CD4-positive, alpha-beta T cell treated with Interferon alpha-2 for 1 hour (primary cell): ENCODE data around the gene HOXA3.

ENCODE experiments used
- DNase-seq, 2 donors: peaks; one replicate each; pipeline ENCODE4 v3.0.0-alpha.2; 2020 to 2022

Gene HOXA3

DNA sequence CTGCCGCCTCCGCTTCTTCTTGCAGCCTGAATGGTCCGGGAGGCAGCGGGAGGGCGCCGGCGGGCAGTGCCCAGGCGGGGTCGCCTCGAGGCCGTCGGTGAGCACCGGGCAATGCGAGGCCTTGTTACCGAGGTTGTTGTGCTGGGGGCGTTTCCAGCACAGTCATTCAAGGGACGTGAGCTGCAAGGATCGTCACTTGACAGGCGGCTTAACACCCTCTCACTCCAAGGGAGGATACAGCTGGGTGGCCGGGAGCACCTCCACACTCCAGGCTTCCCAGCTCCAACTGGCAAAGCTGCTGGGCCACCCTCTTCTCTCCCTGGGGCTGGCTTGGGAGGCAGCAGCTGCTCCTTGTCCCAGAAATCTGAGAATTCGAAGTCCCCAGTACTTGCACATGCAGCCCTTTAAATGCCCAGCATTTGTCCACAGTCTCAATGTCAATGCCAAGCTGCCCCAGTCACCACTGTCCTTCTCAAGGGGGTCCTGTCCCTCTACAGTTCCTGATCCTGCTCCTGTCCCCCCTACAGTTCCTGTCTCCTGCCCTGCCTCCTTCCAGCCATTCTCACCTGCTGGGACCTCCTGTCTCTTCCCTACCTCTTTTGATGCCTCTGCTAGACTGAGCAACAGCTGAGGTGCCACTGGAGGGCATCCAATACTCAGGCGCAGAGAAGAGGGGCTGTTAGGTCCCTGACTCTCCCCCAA is 37.1 kb upstream of the HOXA3 start:
- DNase-seq, result no peak

DNA sequence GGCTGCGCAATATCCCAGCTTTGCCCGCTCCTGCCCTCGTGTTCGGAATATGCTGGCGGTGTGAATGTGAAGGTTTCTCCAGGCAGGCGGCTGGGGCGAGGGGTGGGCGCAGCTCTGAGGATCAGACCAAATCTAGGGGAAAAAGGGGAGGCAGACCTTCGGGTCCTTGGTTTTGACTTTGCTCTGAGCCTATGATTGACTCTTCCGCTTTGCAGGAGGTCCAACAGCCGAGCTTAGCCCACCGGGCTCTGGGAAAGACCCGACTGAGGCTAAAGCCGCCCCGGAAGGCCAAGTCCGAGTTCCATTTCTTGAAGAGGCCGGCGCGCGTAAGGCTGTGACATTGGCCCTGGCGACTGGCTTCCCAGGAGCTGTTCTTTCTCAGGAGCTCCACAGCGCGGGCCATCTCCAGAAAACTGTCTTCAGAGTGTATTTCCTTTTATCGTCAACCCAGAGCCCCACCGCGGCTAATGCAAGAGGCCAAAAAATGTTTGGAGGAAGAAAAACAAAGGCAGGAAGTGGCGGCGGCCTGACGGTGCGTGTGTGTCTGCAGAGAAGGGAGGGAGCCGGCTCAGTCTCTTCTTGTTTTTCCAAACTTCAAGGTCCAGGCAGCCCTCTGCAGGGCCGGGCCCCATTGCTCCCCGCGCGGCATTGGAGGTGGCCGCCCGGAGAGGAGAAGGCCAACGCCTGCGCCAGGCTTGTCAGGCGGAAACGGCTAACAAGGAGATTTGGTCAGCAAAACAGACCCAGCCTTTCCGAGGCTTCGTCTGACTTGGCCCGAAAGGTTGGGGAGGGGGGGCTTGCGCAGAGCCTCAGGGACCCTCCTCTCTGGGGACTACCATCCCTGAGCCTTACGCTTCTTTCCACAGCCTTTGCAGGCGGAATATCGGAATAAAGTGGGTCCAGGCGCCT is 36.3 kb upstream of the HOXA3 start:
- peak in 1 of 2 donors; percentile 33 for DNase-seq

DNA sequence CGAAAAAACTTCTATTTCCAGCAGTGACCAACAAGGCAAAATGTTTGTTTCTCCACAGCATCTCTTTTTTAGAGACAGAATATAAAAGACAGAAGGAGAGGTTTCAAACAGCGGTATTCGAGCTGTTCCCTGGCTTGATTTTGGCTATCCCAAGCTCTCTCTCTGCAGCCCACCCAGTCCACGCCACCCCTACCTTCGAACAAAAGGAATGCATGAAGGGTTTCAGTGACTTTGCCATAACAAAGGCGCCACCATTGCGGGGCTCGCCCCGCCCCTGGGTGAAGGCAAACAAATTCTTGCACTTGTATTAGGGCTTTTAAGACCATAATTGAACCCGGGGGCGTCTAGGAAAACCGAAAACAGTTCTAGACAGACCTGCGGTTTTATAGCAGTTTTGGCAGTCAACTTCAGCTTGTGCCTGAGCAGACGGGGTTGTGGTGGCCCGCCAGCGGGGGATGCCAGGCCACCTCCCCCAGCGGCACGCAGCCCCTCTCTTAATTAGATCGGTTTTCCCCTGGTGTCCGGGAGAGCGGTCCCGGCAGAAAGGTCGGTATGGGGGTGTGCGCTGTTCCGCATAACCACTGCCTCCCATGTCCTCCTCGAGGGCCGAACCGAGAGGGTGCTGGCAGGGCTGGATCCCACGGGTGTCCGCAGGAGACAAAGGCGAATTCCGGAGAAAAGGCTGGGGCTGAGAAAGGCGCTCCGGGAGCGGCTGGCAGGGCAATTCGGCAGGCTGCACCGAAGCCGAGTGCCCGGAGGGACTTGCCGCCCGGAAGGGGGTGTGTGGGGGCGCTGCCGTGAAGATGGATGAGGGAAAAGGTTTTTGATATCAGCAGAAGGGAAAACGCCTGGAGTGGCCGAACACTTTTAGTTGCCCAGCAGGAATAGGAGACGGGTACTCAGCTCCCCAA is 35.3 kb upstream of the HOXA3 start:
- no peak for DNase-seq

DNA sequence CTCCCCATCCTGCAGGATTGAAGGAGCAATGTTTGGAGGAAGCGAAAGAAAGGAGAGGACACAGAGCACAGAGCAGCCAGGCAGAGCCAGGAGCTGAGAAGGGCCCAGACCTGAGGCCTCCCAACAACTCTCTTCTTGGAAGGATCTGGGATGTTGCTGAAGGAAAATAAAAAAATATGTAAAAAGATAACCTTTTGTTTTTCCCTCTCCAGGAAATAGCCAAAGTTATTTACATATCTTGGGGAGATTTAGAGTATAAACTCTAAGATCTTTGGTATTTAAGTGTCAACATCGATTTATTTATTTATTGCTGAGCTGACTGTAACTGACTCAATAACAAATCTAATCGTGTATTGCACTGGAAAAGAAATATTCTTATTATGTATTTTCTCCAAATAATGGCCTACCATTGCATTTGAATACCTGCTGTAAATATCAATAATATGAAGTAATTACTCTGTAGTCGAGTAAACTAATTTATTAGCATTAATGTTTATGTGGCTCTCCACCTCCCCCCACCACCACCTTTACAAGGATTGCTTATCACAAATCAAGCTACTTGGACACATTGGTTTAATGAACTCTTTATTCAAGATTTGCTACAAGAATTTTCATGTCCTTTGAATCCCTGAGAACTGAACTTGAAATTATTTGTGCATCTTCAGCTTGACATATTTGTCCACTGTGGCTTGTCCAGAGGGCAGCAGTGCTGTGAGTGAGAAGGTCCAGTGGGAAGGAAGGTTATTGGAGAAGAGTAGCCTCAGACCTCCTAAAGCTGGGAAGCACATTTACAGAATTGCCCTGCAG is 34.5 kb upstream of the HOXA3 start:
- DNase-seq, result no peak

DNA sequence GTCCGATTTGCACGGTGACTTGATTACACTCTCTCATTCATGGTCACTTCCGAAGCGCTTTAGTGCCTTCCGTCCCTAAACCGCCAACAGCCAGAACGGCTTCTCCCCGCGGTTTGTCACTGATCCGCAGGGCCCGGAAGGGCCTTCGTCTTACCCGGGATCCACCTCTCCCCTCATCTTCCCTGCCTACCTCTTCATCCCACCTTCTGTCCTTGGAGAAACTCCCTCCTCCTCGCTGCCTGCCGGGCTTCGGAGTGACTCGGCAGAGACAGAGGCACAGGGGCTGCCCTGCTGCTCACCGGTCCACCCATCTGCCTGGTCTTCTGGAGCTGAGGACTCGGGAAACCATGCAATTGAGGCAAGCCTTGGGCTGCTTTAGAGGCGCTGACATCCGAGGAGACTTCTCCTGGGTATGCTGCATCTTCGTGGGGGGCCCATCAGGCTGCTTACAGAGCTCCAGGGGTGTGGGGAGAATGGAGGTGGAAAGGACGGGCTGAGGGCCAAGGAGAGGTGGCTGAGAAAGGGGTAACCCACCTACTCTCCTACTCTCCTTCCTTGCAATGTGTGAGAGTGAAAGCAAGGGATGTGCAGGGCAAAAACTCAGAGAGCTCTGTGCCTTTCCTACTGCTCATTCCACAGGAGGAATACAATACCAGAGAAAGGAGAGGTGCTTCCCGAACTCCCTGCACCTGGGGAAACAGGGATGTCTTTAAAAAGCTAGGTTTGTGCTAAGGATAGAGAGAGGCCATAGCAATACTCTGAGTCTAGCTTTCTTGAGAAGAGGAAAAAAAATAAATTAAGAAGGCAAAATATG is 33.7 kb upstream of the HOXA3 start:
- DNase-seq, result no peak

DNA sequence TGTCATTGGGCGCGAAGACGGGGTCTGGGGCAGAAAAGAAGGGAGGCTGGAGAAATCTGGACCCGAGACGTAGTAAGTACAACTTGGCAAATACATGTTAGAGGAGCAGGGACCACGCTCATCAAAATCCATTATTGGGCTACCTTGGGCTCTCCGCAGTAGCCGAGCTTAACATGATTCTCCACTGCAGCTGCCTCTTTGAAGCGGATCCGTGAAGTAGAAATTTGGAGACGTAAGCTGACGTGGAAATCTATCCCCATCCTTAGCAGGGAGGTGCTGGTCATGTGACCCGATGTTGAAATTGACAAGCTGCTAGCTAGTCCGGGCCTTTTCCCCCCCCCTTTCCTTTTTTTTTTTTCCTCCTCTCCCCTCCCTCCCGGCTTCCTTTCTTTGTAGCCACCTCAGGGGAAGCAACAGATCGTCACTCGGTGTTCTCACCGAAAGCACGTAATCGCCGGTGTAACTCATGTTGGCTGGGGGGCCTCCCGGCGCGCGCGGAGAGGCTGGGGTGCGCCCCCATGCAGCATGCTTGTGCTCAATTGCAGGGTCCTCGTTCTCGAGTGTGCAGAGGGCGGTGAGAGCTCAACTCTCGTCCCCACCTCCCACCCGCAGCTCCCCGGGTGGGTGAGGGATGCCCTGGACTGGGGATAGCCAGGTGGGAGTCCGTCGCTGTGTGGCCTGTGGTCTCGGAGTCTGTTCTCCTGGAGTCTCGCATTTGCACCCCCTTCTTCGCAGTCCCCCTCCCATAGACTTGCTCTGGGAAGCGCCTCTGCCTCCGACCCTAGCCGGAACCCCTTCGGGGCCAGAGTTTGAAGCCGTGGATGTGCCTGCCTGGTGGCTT is 32.9 kb upstream of the HOXA3 start, which contains the start of gene HOXA11:
Gene HOXA11, minus strand, starts transcription at position 220 of the 841 bp plus-strand sequence. Its CDS starts 88 bp downstream, at position 132.
- DNase-seq, result no peak

DNA sequence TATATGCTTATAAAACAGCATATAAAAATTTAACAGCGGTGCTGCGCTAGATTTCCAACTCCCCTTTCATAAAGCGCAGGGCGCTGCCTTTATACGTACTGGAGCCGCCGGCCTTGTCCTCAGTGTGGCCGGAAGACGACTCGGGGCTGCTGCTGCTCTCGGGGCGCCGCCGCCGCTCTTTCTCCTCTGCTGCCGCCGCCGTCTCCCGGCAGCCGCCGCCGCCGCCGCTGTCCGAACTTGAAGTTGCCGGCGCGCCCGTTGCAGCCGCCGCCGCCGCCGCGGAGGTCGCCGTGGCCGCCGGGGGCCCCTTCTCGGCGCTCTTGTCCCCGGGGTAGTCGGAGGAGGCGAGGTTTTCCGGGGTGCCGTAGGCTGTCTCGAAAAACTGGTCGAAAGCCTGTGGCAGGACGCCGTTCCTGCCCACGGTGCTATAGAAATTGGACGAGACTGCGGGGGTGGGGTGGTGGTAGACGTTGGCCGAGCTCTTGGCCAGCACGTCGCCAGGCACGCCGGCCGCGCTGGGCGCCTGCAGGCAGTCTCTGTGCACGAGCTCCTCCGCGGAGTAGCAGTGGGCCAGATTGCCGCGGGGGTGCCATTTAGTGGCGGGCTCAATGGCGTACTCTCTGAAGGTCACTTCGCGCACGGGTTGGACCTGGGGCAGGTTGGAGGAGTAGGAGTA is 32.1 kb upstream of the HOXA3 start:
- DNase-seq, result no peak

DNA sequence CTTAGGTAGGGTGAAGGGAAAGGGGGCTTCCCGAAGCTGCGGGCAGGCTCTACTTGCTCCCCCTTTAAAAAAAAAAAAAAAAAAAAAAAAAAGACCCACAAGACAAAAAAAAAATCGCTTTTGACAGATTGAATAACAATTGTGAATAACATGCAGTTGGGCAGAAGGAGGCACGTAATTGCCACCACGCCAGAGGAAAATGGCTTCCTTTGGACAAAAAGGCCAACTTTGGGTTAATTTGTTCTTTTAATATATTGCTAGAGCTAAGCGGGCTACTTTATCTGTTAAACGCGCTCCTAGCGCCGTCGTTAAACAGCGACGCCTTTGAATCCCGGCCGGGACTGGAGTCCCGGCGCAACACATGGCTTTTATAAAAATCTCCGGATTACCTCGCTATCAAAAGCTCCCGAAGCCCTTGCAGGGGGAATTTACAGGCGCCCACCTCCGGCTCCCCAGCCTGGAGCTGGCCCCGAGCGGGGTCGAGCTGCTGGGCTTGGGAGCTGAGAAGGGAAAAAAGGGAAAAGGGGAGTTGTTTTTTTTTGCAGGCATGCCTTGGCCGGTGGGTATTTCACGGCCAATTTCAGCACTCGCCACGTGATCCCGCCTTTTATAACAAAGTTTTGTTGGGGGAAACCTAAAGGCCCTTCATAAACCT is 31.4 kb upstream of the HOXA3 start:
- DNase-seq, result no peak

DNA sequence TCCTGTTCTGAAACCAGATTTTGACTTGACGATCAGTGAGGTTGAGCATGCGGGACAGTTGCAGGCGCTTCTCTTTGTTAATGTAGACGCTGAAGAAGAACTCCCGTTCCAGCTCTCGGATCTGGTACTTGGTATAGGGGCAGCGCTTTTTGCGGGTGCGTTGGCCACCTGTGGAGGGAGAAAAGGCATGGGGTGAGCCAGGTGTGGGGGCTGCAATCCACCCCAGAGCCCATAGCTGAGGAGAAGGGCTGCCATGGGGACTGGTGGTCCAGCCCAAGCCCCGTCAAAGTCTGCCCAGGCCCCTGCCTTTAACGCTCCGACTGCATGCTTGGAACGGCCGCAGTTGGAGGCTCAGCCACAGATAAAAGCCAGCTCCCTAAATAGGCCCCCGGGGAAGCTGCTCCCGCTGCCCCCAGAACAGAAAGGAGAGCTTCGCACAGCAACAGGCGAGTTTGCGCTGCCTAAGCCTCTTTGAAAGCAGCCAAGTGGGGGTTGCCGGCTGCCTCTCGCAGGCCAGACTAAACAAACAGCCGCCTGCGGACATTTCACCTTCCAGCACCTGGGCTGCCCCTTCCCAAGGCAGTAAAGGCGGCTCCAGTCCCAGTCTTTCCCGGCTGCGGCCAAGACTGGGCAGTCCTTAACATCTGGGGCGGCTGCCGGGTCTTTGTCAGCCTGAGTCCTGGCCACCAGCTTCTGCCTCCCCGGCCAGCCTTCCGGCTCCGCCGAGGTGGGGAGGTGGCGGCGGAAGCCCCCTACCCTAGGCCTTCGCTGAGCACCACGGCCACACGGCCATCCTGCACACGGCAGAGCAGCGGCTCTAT is 30.7 kb upstream of the HOXA3 start:
- no peak for DNase-seq

DNA sequence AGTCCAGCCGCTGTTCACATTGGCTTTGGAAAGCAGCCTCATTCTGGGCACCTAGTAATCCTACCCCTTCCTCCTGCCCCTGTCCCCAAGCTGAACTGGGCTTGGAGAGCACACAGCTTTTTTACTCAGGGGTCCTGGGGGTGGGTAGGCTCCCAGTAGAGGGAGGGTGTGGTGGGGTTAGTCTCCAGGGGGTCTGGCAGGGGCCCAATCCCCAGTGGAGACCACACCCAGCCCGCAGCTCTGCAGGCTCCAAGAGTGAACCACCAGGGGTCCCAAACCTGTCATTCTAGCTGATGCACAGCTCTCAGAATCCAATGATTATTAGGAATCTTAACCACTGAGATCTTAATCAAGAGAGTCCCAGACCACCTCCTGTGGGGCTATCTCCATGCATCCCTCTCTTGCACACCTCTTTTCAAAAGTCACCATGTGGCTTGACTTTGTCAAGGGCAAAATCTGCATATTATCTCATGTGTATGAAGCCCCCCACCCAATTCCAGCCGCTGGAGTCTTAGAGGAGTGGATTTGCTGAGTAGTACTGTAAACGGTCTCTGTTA is 30.0 kb upstream of the HOXA3 start:
- DNase-seq, result no peak

DNA sequence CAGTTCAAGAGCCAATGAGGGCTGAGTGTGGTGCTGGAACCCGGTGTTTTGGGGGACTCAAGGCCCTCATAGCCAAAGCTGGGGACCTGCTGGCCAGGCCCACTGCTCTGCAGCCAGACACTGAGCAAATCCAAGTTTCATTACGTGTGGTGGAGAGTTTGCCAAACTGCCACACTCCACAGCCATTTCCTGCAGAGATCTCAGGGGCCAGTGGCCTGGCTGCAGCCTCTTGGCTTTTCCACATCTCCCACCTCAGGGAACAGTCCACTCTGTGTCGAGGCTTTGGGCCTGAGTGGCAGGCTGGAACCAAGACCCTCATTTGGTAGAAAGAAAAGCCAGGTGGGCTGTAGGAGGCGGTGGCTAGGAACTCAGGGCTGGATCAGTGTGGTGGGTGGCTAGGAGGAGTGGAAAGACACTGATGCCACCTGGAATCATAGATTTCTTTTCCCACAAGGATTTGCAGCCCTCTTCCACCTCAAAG is 29.5 kb upstream of the HOXA3 start:
- no peak for DNase-seq

DNA sequence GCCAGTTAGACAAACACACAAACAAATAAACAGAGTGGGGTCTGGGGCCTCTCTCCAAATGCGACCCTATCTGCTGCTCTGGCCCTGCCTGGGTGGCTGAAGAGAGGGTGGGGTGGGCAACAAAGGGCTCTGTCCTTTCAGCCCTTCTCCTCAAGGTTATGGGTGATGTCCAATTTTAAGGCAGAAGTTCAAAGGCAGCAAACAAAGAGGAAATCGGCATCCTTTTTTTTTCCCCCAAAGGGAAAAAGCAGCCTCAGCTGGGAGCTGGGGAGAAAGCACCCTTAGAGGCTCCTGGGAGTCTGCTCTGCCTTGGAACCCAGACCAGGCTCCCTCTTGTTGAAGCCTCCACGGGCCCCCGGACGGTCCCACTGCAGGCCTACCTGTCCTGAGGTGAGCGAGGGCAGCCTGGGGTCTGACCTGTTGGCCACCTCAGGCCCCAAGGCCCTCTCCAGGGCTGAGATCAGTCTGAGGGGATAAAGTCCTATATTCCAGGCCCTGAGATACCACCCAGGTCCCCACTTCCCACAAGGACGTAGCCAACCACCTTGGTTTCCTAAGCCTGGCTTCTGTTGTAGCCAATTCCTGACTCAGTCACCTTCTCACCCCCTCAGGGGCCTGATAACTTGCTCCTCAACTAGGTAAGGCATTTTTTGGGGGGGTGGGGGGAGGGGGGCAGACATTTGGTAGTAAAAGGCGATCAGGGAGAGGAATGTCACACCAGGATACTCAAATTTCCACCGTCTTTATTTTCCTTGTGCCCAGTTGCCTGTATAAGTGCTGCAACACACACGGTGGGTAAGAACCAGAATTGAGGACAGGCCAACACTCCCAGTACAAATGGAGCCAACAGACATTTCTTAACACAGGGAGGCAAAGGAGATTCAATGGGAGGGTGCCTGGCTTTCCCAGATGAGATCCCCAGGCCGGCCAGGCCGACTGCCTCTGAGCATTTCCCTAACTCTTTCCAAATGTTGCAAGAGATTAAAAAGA is 28.3 kb upstream of the HOXA3 start:
- no peak for DNase-seq

DNA sequence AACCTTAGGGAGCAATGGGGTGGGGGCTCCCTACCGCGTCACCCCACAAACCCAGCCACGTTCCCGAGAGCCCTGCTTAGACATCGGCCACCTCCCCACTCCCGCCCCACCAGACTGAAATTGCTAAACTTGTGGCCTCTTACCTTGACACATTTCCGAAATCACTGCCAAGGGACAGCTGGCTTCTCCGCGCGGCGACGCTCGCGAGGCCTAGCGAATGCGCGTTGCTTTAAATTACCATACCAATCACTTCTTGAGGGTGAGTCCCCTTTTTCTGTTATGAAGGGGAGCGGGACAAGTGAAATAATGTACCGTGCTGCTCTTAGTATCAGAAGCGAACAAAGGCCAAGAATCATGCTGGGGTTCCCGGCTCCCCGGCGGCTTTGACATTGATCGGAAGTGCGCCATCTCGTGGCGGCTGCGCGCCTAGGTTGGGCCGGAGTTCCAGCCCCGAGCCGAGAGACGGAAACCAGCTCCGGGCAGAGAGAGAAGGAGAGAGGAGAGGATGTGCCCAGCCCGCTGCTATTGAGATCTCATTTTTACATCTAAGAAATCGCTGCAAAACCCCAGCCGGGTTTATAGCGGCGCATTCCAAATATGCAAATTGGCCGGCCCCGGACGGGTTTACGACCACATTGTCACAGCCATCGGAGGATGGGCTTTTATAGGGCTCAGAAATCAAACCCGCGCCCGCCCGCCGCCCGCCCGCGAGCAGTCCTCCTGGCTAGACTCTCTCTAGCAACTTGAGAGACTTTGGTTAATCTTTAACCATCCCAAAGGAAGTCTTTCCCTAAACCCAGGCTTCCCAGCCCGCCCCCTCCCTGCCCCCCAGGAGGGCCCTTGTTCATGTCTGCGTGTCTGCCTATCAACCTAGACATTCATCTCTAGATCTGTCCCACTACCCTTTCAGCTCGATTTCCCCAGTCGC is 27.4 kb upstream of the HOXA3 start:
- DNase-seq, result peak; percentile 52 to 65

DNA sequence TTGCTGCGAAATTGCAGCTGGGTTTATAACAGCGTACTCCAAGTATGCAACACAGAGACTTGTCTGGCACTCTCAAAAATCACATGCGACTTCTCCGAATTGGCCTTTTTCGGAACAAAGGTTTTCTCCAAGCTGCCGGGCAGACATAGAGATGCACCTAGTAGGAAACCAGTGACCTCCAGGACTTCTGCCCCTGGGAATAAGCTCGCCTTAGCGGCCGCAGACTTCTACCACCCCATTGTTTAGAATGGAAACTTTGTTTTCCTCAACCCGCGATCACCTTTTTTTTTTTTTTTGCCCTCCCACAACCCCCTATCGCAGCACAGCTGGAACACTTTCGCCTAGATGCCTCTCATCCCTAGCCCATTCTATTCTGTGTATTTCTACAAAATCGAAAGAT is 26.6 kb upstream of the HOXA3 start:
- no peak for DNase-seq

DNA sequence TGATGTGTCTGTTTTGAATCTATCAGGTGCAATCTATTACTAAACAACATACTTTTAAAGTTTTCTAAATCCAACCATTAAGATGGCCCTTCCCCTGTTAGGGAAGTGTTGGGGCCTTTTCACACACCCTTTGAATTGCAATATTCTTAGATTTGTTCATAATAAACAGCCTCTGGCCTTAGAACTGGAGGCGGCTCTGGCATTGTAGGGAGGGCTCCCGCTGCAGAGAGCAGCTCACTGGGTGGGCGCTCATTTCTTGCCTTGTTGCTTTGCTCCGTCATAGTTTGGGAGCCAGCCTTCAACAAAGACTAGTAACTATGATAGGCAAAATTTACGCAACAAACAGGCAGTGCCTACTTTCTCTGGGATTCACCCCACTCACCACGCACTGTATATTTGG is 26.0 kb upstream of the HOXA3 start:
- DNase-seq, result no peak
